Measurements from ENCODE around the gene MTSS2. TPM values are rescaled to one million over a fixed set of nuclear protein-coding genes. Genes with fewer than 3 reads are reported as not detected.

MTSS2 gene
- total RNA-seq, 1 donor from 2014 or later: 50.3 TPM

DNA sequence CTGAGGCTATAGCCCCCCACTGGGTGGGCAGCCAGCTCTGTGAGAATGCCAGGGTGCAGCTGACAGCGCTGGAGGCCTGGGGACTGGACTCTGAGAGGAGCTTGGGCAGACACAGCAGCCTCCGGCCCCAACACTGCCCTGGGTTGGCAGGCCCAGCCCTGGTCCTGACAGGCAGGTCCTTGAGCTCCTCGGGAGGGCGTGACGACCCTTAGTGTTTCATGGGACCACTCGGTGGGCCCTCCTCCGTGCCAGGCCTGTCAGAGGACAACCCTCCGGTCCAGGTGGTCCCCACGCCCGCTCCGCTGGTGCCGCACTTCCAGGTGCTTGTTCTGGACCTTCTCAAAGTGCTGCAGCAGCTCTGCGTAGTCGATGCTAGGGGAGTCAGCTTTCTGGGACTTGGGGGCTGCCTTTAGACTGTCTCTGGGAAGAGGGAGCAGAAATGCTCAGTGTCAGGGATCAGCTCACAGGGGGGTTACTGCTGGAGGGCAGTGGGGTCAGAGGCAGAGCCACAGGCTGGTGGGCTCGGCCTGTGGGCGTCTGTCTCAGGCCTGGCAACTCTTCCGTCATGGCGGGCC is 1.9 kb upstream of the MTSS2 start:
- DNase-seq (ENCODE audit: low spot score): no peak

GRCh38 chr16:70687102-70687511 is 1.3 kb upstream of the MTSS2 start:
- DNase-seq (ENCODE audit: low spot score): no peak

DNA sequence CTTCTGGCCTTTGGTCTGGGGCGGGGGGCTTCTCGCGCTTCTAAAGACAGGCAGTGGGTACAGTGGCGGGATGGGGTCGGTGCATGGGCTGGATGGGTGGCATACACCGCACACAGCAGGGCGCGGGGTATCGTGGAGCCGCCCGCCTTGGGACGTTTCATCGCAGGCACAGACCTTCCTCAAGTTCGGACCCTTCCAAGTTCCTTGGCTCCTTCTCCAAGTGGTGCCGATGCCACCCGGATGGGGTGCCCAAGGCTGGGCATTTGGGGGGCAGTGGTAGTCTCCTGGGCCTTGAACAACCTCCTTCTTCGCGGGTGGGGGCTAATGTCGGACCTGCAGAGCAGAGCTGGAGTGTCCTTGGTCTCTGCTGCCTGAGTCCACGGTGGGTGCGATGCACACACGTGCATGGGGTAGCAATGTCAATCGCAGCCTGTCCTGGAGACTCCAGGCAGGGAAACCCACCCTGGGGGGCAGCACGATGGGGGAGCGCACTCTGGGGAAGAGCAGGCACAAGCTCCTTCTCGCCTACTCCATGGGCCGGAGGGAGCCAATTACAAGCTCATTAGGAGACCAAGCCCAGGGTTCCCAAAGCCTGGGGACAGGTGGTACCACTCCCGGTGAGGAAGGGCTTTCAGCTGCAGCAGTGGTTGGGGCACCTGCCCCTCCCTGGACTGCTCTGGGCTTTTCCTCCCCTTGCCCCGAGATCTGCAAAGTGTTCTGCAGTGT is 686 bp upstream of the MTSS2 start:
- DNase-seq (ENCODE audit: low spot score): no peak

DNA sequence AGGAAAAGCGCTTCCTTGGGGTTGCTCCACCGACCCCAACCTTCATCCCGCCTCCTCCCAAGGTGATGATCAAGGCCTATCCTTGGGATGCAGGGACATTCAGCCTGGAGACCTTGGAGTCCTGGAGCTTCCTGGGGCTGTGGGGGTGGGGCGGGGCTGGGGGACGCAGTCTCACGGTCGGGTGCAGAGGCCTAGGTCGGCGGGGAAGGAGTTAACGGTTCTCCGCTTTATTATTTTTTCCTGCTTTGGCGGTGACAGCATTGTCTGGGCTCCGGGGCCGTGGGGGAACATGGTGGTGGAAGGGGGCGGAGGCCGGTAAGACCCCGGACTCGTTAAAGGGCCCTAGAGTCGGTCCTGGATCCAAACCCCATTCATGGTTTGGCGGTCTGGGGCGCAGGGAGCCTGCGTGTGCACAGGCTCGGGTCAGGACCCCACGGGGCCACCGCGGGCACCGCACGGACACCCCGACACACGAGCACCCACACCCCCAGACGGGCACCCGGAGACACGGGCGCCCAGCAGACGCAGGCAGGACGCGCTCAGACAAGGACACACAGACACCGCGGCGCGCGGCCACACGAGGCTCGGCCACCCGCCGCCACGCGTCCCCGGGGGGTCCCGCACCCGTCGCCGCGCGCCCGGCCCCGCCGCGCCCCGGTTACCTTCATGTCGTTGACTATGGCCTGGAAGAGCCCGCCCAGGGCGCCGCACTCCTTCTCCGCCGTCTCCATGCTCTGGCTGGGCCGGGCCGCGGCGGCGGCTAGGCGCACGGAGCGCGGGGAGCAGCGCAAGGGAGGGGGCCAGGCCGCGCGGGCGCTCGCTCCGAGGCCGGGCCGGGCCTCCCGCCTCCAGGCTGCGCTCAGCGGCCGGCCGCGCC is 554 bp downstream of the MTSS2 start:
- DNase-seq (ENCODE audit: low spot score): no peak

DNA sequence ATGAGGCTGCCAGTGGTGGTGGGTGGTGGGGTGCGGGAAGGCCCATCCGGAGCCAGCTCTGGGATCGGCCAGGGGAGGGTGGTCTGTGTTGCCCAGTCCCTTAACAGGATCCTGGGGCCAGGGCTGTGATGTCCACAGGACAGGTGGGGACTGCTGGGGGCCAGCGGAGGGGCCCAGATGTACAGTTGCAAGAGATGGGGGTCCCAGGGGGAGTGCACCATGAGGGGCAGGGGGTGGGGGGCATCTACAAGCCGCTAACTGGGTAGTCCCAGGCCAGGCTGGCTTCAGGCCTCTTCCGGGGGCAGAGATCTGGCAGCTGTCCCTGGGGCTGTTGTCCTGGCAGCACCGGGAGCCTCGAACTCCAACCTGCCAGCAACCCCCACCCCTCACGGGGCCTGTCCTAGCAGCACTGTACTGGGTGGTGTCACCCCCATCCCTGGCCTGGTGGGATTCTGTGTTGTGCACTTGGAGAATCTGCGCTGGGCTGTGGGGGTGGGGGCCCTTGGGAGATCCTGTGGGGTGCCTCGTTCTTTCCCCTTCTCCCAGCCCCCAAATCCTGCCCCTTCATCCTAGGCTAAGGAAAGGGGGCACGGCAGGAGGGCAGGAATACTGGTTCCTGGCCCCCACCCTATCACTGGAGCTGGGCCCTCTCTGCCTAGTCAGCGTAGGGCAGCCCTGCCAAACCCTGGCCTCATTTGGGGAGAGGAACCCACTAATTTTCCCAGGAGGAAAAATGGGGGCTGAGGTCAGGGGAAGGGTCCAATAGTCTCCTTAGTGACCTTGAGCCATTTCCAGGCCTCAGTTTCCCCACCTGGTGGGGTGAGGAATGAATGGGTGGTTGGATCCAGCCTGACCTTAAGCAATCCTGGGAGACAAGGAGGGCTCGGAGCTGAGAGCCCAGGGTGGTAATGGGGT is 1.4 kb downstream of the MTSS2 start:
- DNase-seq (ENCODE audit: low spot score): no peak

DNA sequence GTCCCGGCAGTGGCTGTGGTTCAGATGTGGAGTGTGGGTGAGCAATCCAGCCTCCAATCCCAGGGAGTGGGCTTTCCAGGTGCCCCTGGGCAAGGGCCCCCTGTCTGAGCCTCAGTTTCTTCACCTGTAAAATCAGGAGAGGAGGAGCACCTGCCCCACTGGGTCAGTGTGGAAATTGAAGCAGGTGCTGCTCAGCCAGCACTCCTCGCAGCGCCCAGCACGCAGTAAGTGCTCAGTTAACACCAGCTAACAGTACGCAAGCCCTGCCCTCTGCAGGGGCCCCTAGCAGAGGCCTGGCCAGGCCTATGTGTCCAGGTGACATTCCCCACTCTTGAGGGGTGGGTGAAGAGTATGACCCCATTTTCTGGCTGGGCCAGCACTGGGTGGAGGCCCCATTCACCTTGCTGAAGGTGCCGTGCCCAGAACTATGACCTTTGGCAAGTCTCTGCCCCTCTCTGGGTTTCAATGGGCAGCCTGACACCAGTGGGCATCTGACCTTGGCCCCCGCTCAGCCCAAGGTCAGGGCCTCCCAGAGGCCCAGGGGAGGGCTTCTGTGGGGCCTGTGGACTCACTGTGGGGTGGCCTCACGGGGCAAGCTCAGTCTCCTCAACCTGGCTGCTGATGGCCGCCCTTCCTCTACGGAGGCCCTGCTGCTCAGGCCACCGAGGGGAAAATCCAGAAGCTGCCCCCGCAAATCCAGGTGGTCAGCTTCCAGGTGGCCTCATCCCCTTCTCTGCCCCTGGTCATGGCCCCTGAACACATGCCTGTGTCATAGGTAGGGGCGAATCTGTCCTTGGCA is 2.5 kb downstream of the MTSS2 start:
- no peak for DNase-seq (ENCODE audit: low spot score)

- no peak for DNase-seq (ENCODE audit: low spot score)
These were observed 3.4 kb downstream of the MTSS2 start for GRCh38 chr16:70682239-70683145.

- DNase-seq (ENCODE audit: low spot score): no peak
These were observed 4.2 kb downstream of the MTSS2 start for GRCh38 chr16:70681382-70682238.

GRCh38 chr16:70680495-70681381 is 5.1 kb downstream of the MTSS2 start:
- DNase-seq (ENCODE audit: low spot score): no peak

DNA sequence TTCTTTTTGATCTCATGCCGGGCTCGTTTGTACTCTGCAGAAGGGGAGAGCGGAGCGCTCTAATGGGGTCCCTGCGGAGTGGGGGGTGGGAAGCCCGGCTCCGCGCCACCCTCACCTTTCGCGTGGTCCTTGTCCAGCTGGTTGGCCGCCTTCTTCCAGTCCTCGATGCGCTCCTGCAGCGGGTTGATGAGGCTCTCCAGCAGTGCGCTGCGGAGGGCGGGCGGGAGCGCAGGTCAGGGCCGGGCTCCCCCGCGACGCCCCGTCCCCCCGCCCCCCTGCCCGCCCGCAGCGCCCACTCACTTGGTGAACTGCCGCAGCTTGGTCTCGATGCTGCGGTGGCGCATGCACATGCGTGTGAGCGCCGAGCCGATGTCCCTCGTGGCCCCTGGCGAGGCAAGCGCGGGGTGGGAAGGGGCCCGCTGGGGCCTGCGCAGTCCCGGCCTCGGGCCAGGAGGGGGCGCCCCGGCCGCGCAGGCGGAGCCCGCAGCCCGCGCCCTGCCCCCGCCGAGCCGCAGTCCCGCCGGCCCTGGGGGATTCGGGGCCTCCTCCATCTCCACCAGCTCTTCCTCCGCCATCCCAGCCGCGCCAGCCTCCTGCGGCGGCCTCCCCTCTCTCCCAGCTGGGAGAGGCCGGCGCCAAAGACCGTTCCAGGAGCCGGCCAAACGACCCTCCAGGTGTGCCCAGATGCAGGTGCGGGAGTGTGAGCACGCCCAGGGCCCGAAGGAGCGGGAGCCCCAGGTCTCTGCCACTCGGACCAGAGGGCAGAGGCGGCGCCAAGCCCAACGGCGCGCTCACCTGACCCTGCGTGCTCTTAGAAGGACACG is 6.0 kb downstream of the MTSS2 start:
- no peak for DNase-seq (ENCODE audit: low spot score)

DNA sequence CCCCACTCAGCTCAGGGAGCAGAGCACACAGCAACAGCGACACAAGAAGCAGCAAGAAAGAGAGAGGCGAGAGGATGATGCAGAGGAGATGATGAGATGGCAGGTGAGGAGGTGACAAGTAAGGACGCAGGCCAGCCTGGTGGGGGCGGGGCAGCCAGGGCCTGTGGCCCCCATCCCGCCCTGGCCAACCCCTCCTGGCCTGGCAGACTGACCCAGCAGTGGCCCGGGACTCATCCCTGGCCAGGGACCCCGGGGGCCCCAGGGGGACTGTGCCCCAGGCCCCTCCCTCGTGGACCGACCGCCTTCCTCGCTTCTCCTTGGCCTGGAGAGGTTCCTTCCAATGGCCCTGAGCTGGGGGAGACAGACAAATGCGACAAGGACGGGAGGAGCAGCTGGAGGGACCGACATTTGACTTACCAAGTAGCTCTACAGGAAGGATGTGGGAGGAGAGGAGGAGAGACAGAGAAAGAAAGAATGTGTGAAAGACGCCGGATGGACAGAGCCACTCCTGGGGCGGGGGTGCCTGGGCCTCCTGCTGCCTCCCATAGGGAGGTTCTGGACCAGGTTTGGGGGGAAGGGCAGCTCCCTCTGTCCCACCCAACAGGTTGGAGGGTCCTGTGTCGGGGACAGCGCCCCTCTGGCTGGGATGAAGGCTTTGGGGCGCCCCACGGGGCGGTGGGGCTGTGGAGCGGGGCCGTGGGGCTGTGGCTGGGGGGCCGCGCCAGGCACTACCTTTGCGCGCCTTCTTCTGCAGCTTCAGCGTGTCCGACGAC is 6.8 kb downstream of the MTSS2 start:
- no peak for DNase-seq (ENCODE audit: low spot score)

DNA sequence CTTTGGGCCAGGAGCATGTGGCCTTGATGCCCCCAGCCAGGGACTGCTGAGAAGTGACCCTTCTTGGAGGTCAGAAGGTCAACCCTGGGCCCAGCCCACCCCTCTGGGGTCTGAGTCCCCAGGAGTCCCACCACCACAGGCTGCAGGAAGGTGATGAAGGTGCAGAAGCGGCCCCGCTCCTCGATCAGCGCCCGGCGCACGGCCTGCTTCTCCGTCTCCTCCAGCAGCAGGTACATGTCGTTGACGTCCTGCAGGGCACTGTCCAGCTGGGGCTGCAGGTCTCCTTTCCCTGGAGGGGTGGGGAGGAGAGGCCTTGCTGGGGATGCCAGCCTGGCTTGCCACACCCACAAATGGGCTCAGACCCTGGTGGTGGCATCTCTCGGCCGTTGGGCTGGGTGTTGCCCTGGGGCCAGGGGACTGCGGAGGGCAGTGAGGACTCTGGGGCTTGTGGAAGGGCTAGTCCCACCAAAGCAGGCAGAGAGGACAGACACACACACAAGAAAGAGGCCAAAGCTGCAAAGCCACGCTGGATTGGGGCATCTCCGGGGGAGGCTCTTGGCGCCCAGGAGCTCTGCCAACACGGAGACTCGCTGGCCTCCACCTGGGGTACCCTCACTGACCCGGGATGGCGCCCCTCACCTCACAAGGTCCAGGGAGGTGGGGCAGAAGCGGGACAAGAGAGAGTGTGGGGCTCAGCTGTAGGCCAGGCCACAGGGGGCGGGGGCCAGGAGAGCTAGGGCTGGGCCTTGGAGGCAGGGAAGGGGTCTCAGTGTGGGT is 7.5 kb downstream of the MTSS2 start:
- DNase-seq (ENCODE audit: low spot score): no peak

GRCh38 chr16:70677499-70678120 is 8.2 kb downstream of the MTSS2 start:
- DNase-seq (ENCODE audit: low spot score): no peak
